Bronchial epithelial cell (primary cell): ENCODE results near the gene ZRANB3. TPM values are rescaled to one million over a fixed set of nuclear protein-coding genes. Genes with fewer than 3 reads are reported as not detected.
A peak's percentile ranks its signal among the peaks of the same experiment; 100 is the strongest.

ENCODE experiments used
- DNase-seq: peaks from one replicate; pipeline ENCODE4 v3.0.0-alpha.2; 2010; ENCODE audit warnings: low read depth
- FAIRE-seq: peaks from 2 replicates; lab custom pipeline; 2011; peaks lifted over from hg19 to GRCh38; lab: Jason Lieb, UNC
- H3K27me3 ChIP-seq: 2 replicates; pipeline ENCODE4 v1.5.1; 2011; ENCODE audit warnings: low read length; ENCODE audit not compliant: control insufficient read depth, insufficient read depth
- H3K36me3 ChIP-seq: 2 replicates; pipeline ENCODE4 v1.5.1; 2011; ENCODE audit warnings: low read length; ENCODE audit not compliant: control insufficient read depth, insufficient read depth
- H3K4me3 ChIP-seq: 2 replicates; pipeline ENCODE4 v1.5.1; 2011; ENCODE audit warnings: mild to moderate bottlenecking, low read depth, low read length, control low read depth
- CTCF ChIP-seq: IDR thresholded peaks from 2 replicates; pipeline ENCODE4 v1.5.1; 2011; ENCODE audit warnings: mild to moderate bottlenecking, moderate library complexity, low read length, control low read depth, inconsistent platforms; ENCODE audit not compliant: insufficient read depth, severe bottlenecking
- total RNA-seq: library from RNA; depleted of rRNA; stranded (reverse); fragments of >200 nt; gene quantifications from 2 replicates; pipeline ENCODE4 v1.2.1, GENCODE V29; 2014

Gene ZRANB3
- total RNA-seq, 1 donor from 2014 or later: 5.5 TPM

DNA sequence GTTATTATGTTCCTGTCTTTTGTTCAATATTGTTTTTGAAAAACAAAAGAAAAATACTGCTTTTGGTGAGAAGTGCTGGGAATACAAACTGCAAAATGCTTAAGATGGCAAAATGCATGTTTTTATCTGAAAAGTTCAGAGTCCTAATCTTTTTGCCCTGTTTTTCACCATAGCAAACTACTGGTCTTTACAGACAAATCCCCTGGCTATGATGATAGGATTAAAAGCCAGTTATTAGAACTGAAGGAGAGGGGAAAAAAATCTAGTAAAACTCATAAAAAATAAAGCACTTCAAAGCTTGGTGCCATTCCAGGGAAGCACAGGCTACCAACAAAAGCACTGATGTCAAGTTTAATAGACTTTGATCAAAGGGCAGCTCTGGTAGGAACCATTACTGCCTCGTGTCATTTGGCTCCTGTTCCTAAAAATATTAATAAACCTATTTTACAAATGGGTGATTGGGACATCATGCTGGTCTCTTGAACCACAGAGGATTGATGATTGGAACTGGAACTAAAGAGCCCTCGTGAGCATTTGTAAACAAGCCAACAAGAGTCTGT, 284.2 kb downstream of the ZRANB3 start:
- no peak overlapping the region for H3K4me3 ChIP-seq
- no peak for TF ChIP-seq CTCF
- no peaks in the 10 kb centered on the region for H3K36me3 ChIP-seq
- no peaks in the 10 kb centered on the region for H3K27me3 ChIP-seq
- FAIRE-seq (no peak), DNase-seq (no peak)

DNA sequence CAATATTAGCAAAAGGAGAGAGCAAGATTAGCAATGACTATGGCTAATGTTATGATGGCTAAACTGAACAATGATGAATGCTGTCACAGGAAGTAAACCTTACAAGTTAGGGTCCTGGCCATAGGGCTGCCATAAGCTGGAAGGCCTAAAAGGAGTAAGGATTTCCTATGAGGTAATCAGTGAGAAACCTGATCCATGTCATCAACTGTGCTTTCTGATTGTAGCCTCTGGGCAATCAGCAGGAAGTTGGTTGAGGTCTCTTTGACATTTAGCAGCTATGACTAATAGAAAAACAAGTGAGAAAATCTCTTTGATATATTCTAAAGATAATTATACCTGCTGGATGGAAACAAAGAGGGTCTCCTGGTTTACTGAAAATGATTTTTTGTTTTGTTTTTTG, 285.9 kb downstream of the ZRANB3 start:
- peak; percentile 93 for DNase-seq
- Histone ChIP-seq H3K36me3 (no peaks in the 10 kb centered on the region), H3K4me3 (no peak overlapping the region), H3K27me3 (no peaks in the 10 kb centered on the region)
- TF ChIP-seq CTCF: no peak
- FAIRE-seq: peak; percentile 66

DNA sequence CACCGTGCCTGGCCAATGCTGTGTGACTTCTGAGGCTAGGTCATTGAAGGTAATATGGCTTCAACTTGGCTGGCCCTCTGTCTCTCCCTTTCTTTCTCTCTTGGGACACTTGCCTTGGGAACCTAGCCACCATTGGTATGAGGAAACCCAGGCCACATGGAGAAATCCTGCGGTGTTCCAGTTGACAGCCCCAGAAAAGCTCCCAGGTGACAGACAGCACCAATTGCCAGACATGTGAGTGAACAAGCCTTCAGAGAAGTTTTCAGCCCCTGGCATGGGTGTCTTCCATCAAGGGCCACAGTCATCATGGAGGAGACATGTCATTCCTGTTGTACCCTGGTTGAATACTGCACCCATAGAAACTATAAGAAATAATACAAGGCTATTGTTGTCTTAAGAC, 292.4 kb downstream of the ZRANB3 start:
- Histone ChIP-seq H3K27me3 (no peaks in the 10 kb centered on the region), H3K36me3 (no peaks in the 10 kb centered on the region), H3K4me3 (no peak overlapping the region)
- no peak for TF ChIP-seq CTCF
- FAIRE-seq: no peak
- no peak for DNase-seq

DNA sequence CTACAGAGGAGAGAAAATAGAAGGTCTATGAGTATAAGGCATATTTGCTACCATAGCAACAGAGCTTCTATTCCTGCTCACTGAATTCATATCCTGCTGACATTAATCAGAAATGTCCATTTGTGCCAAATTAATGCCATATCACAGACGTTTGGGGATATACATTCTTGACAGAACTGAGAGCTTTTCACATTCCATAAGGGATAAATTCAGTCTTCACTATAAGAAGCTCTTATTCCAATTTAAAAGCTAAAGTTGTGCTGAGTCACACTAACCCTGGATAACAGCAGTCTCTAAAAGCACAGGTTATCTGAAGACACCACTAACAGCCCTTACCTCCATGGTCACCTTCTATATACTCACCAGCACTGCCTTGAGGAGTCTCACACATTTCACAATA, 300.9 kb downstream of the ZRANB3 start:
- no peak for FAIRE-seq
- DNase-seq: no peak
- TF ChIP-seq CTCF: no peak
- Histone ChIP-seq H3K4me3 (no peak overlapping the region), H3K36me3 (no peaks in the 10 kb centered on the region), H3K27me3 (no peaks in the 10 kb centered on the region)

DNA sequence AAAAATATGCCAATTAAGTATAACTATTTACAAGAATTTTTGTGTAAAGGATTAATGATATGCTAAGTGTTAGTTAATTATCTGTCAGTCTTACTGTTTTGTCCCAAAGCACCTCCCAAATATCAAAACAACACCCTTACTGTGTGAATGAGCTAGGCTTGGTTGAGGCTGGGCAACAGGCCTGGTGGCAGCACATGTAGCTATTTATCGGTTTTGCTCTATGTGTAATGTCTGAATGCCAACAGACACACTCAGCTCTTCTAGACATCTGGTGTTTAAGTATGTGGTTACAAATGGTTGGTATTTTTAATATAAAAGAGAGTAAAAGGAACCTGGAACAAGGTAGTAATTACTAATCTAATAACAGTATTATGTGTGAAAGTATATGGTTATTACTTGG, 303.6 kb downstream of the ZRANB3 start:
- FAIRE-seq: no peak
- H3K4me3 ChIP-seq: no peak overlapping the region
- H3K27me3 ChIP-seq: no peaks in the 10 kb centered on the region
- no peaks in the 10 kb centered on the region for H3K36me3 ChIP-seq
- TF ChIP-seq CTCF: no peak
- no peak for DNase-seq

GRCh38 chr2:135226961-135227360, 304.1 kb downstream of the ZRANB3 start:
- H3K4me3 ChIP-seq: no peak overlapping the region
- no peak for DNase-seq
- no peaks in the 10 kb centered on the region for H3K27me3 ChIP-seq
- FAIRE-seq: no peak
- H3K36me3 ChIP-seq: no peaks in the 10 kb centered on the region
- no peak for TF ChIP-seq CTCF
